ENCODE results near the gene PRELID2. TPM values are rescaled to one million over a fixed set of nuclear protein-coding genes. Genes with fewer than 3 reads are reported as not detected.

Gene PRELID2
- total and polyA plus RNA-seq, 2 experiments from 2014 or later, result 15.6 to 24.7 TPM

DNA sequence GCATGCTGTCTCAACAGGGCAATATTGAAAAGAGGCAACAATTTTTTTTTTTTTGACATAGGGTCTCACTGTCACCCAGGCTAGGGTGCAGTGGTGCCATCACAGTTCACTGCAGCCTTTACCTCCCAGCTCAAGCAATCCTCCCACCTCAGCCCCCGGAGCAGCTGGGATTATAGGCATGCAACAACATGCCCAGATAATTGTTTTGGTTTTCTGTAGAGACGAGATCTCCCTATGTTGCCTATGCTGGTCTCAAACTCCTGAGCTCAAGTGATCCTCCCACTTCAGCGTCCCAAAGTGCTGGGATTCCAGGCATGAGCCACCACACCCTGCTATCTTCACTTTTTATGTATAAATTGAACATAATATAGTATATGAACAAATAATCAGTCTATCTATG is 47.6 kb downstream of the PRELID2 start:
- 83% methylated on average over 3 of the region's 3 CpGs for WGBS (ENCODE audit: low lambda C conversion rate, missing lambda C conversion rate)
- no peaks in the 10 kb centered on the region for H3K27me3 ChIP-seq
- H2AFZ ChIP-seq, result no peak overlapping the region
- H3K9me2 ChIP-seq (replicated peaks; ENCODE audit: insufficient read depth), result no peaks in the 10 kb centered on the region
- no peaks in the 10 kb centered on the region for H3K9me3 ChIP-seq (ENCODE audit: low read depth)
- H3K79me2 ChIP-seq, result no peaks in the 10 kb centered on the region
- DNase-seq (ENCODE audit: low spot score), result no peak
- H4K20me1 ChIP-seq (ENCODE audit: insufficient read depth, poor library complexity, severe bottlenecking), result no peaks in the 10 kb centered on the region
- no peak overlapping the region for H3K4me2 ChIP-seq
- H3K4me3 ChIP-seq, result no peak overlapping the region
- TF ChIP-seq EZH2 (IDR thresholded peaks at IDR 0.05; ENCODE audit: borderline replicate concordance) (no peak), EZH2phosphoT487 (IDR thresholded peaks at IDR 0.05; ENCODE audit: low read depth, severe bottlenecking, unreplicated experiment) (no peak)
- TF ChIP-seq, protein P1, sequence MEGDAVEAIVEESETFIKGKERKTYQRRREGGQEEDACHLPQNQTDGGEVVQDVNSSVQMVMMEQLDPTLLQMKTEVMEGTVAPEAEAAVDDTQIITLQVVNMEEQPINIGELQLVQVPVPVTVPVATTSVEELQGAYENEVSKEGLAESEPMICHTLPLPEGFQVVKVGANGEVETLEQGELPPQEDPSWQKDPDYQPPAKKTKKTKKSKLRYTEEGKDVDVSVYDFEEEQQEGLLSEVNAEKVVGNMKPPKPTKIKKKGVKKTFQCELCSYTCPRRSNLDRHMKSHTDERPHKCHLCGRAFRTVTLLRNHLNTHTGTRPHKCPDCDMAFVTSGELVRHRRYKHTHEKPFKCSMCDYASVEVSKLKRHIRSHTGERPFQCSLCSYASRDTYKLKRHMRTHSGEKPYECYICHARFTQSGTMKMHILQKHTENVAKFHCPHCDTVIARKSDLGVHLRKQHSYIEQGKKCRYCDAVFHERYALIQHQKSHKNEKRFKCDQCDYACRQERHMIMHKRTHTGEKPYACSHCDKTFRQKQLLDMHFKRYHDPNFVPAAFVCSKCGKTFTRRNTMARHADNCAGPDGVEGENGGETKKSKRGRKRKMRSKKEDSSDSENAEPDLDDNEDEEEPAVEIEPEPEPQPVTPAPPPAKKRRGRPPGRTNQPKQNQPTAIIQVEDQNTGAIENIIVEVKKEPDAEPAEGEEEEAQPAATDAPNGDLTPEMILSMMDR (IDR thresholded peaks at IDR 0.05; ENCODE audit: poor library complexity), result no peak
- H3K27ac ChIP-seq, result no peak overlapping the region
- peaks cover 5% of the 10 kb centered on the region for H3K4me1 ChIP-seq (ENCODE audit: insufficient read depth)
- no peaks in the 10 kb centered on the region for H3K36me3 ChIP-seq (replicated peaks; ENCODE audit: insufficient read depth, low read depth)

DNA sequence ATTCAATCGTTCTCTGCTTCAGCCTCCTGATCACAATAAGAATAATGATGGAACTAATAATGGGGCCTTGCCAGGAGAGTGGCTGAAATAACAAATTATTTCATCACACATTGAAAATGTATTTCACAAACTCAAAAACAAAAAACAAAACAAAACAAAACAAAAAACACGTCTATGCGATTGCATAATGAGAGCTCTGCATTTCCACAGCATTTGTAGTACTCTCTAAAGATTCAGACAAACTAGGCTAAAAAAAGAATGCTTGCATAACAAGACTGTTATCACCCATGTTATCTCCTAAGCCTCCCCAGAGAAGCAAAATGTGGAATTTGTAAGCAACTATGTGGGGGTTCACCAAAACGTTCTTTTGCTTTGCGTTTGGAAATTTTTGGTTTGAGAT is 48.1 kb downstream of the PRELID2 start:
- TF ChIP-seq EZH2phosphoT487 (IDR thresholded peaks at IDR 0.05; ENCODE audit: low read depth, severe bottlenecking, unreplicated experiment) (no peak), EZH2 (IDR thresholded peaks at IDR 0.05; ENCODE audit: borderline replicate concordance) (no peak)
- TF ChIP-seq, protein P1 (IDR thresholded peaks at IDR 0.05; ENCODE audit: poor library complexity), result no peak
- Histone ChIP-seq H3K9me2 (replicated peaks; ENCODE audit: insufficient read depth) (no peaks in the 10 kb centered on the region), H3K4me3 (no peak overlapping the region), H3K9me3 (ENCODE audit: low read depth) (no peaks in the 10 kb centered on the region), H3K4me1 (ENCODE audit: insufficient read depth) (peaks cover 5% of the 10 kb centered on the region), H3K36me3 (replicated peaks; ENCODE audit: insufficient read depth, low read depth) (no peaks in the 10 kb centered on the region), H3K27ac (no peak overlapping the region), H2AFZ (no peak overlapping the region), H4K20me1 (ENCODE audit: insufficient read depth, poor library complexity, severe bottlenecking) (no peaks in the 10 kb centered on the region), H3K79me2 (no peaks in the 10 kb centered on the region), H3K4me2 (no peak overlapping the region), H3K27me3 (no peaks in the 10 kb centered on the region)
- 81% methylated on average over 5 of the region's 5 CpGs for WGBS (ENCODE audit: low lambda C conversion rate, missing lambda C conversion rate)
- no peak for DNase-seq (ENCODE audit: low spot score)

DNA sequence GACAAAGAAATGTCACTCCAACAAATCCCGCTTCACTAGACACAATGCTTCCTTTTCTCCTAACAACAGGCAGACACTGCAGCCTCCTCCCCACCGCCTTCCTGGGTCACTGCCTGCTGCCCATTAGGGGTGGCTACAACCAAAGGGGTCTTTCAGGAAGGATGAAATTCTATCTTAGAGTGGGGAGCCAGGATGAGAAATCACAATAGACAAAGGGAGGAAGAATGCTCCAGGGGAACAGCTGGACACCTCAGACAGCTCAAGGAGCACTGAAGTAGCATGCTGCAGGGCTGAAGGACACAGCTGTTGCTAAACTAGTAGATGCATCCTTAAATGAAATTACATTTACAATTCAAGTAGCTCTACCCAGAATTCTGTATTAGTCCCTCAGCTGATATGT is 54.2 kb downstream of the PRELID2 start:
- Histone ChIP-seq H3K36me3 (replicated peaks; ENCODE audit: insufficient read depth, low read depth) (no peaks in the 10 kb centered on the region), H3K4me1 (ENCODE audit: insufficient read depth) (no peaks in the 10 kb centered on the region), H3K9me3 (ENCODE audit: low read depth) (no peaks in the 10 kb centered on the region), H3K4me2 (no peak overlapping the region), H3K4me3 (no peak overlapping the region), H3K9me2 (replicated peaks; ENCODE audit: insufficient read depth) (no peaks in the 10 kb centered on the region), H3K79me2 (no peaks in the 10 kb centered on the region), H4K20me1 (ENCODE audit: insufficient read depth, poor library complexity, severe bottlenecking) (no peaks in the 10 kb centered on the region), H2AFZ (no peak overlapping the region), H3K27me3 (no peaks in the 10 kb centered on the region), H3K27ac (no peak overlapping the region)
- WGBS (ENCODE audit: low lambda C conversion rate, missing lambda C conversion rate), result 87% methylated on average over 2 of the region's 2 CpGs
- TF ChIP-seq EZH2phosphoT487 (IDR thresholded peaks at IDR 0.05; ENCODE audit: low read depth, severe bottlenecking, unreplicated experiment) (no peak), EZH2 (IDR thresholded peaks at IDR 0.05; ENCODE audit: borderline replicate concordance) (no peak)
- TF ChIP-seq, protein P1 (IDR thresholded peaks at IDR 0.05; ENCODE audit: poor library complexity), result no peak
- no peak for DNase-seq (ENCODE audit: low spot score)

Measured in hepatocyte (in vitro differentiated cells).